HUES6 (cell line): ENCODE results near the gene RB1.

ENCODE experiments used
- H3K27ac ChIP-seq: 2 replicates; pipeline ENCODE4 v1.7.0; 2013; ENCODE audit warnings: low read depth, mild to moderate bottlenecking, low read length, inconsistent platforms
- H3K27me3 ChIP-seq: 2 replicates; pipeline ENCODE4 v1.6.1; 2013; ENCODE audit warnings: low read length; ENCODE audit not compliant: control insufficient read depth, insufficient read depth
- H3K36me3 ChIP-seq: 2 replicates; pipeline ENCODE4 v1.6.1; 2013; ENCODE audit warnings: low read length; ENCODE audit not compliant: control insufficient read depth, insufficient read depth
- H3K4me1 ChIP-seq: 2 replicates; pipeline ENCODE4 v1.6.1; 2013; ENCODE audit warnings: low read length; ENCODE audit not compliant: control insufficient read depth, insufficient read depth
- H3K4me3 ChIP-seq: 2 replicates; pipeline ENCODE4 v1.5.1; 2013; ENCODE audit warnings: low read depth, low read length
- H3K9ac ChIP-seq: one replicate; pipeline ENCODE4 v1.6.1; 2013; ENCODE audit warnings: mild to moderate bottlenecking, low read length
- H3K9me3 ChIP-seq: 2 replicates; pipeline ENCODE4 v1.6.1; 2013; ENCODE audit warnings: low read depth, low read length; ENCODE audit not compliant: control insufficient read depth, insufficient read depth

Gene RB1

GRCh38 chr13:48493851-48494250, 190.3 kb downstream of the RB1 start:
- Histone ChIP-seq H3K4me3 (no peak overlapping the region), H3K9me3 (no peaks in the 10 kb centered on the region), H3K9ac (no peak overlapping the region), H3K27ac (no peak overlapping the region), H3K27me3 (no peaks in the 10 kb centered on the region), H3K36me3 (peaks cover 9% of the 10 kb centered on the region; the same call in 1 of the 2 replicates), H3K4me1 (peaks cover 11% of the 10 kb centered on the region)

- Histone ChIP-seq H3K9me3 (no peaks in the 10 kb centered on the region), H3K4me1 (peaks cover 11% of the 10 kb centered on the region), H3K36me3 (peaks cover 3% of the 10 kb centered on the region; the same call in 1 of the 2 replicates), H3K27me3 (no peaks in the 10 kb centered on the region), H3K4me3 (no peak overlapping the region), H3K27ac (no peak overlapping the region), H3K9ac (no peak overlapping the region)
Observed at GRCh38 chr13:48494874-48495273, 191.3 kb downstream of the RB1 start.

- no peak overlapping the region for H3K4me3 ChIP-seq
- H3K9me3 ChIP-seq: no peaks in the 10 kb centered on the region
- H3K27ac ChIP-seq: no peak overlapping the region
- H3K4me1 ChIP-seq: peaks cover 11% of the 10 kb centered on the region
- 0 out of 2 replicates have a peak, but pooled peaks cover 2% of the 10 kb centered on the region for H3K36me3 ChIP-seq
- no peaks in the 10 kb centered on the region for H3K27me3 ChIP-seq
- H3K9ac ChIP-seq: no peak overlapping the region
Observed at GRCh38 chr13:48496271-48497161, 193.0 kb downstream of the RB1 start.

GRCh38 chr13:48497669-48498068, 194.1 kb downstream of the RB1 start:
- Histone ChIP-seq H3K36me3 (0 out of 2 replicates have a peak, but pooled peaks cover 2% of the 10 kb centered on the region), H3K27me3 (no peaks in the 10 kb centered on the region), H3K27ac (no peak overlapping the region), H3K4me1 (peaks cover 11% of the 10 kb centered on the region), H3K9ac (no peak overlapping the region), H3K9me3 (no peaks in the 10 kb centered on the region), H3K4me3 (no peak overlapping the region)

GRCh38 chr13:48500652-48501197, 197.2 kb downstream of the RB1 start:
- Histone ChIP-seq H3K9me3 (no peaks in the 10 kb centered on the region), H3K9ac (no peak overlapping the region), H3K4me1 (peaks cover 19% of the 10 kb centered on the region), H3K36me3 (no peaks in the 10 kb centered on the region), H3K27ac (no peak overlapping the region), H3K27me3 (no peaks in the 10 kb centered on the region), H3K4me3 (no peak overlapping the region)

GRCh38 chr13:48501705-48502104, 198.2 kb downstream of the RB1 start:
- Histone ChIP-seq H3K4me1 (peaks cover 16% of the 10 kb centered on the region), H3K9me3 (no peaks in the 10 kb centered on the region), H3K4me3 (no peak overlapping the region), H3K36me3 (no peaks in the 10 kb centered on the region), H3K27me3 (no peaks in the 10 kb centered on the region), H3K9ac (no peak overlapping the region), H3K27ac (no peak overlapping the region)

GRCh38 chr13:48502601-48503319, 199.2 kb downstream of the RB1 start:
- no peaks in the 10 kb centered on the region for H3K36me3 ChIP-seq
- H3K4me1 ChIP-seq: peaks cover 8% of the 10 kb centered on the region
- H3K4me3 ChIP-seq: no peak overlapping the region
- no peaks in the 10 kb centered on the region for H3K27me3 ChIP-seq
- H3K27ac ChIP-seq: no peak overlapping the region
- H3K9me3 ChIP-seq: no peaks in the 10 kb centered on the region
- H3K9ac ChIP-seq: no peak overlapping the region

- peaks cover 8% of the 10 kb centered on the region for H3K4me1 ChIP-seq
- H3K36me3 ChIP-seq: no peaks in the 10 kb centered on the region
- H3K4me3 ChIP-seq: no peak overlapping the region
- no peaks in the 10 kb centered on the region for H3K9me3 ChIP-seq
- H3K27me3 ChIP-seq: no peaks in the 10 kb centered on the region
- H3K9ac ChIP-seq: no peak overlapping the region
- no peak overlapping the region for H3K27ac ChIP-seq
Observed at GRCh38 chr13:48504606-48505005, 201.1 kb downstream of the RB1 start.

- H3K36me3 ChIP-seq: no peaks in the 10 kb centered on the region
- peaks cover 8% of the 10 kb centered on the region for H3K4me1 ChIP-seq
- H3K4me3 ChIP-seq: no peak overlapping the region
- H3K27me3 ChIP-seq: no peaks in the 10 kb centered on the region
- no peak overlapping the region for H3K27ac ChIP-seq
- no peak overlapping the region for H3K9ac ChIP-seq
- H3K9me3 ChIP-seq: no peaks in the 10 kb centered on the region
Observed at GRCh38 chr13:48505012-48505411, 201.5 kb downstream of the RB1 start.

- Histone ChIP-seq H3K9me3 (no peaks in the 10 kb centered on the region), H3K27me3 (no peaks in the 10 kb centered on the region), H3K9ac (no peak overlapping the region), H3K4me1 (peaks cover 15% of the 10 kb centered on the region), H3K4me3 (no peak overlapping the region), H3K36me3 (no peaks in the 10 kb centered on the region), H3K27ac (no peak overlapping the region)
Observed at GRCh38 chr13:48505597-48506091, 202.1 kb downstream of the RB1 start.
